ENCODE results near the gene FCN1.

Gene FCN1

GRCh38 chr9:134877541-134877940 is 40.2 kb downstream of the FCN1 start:
- Mint-ChIP-seq H3K9me3 (peaks cover 8% of the 10 kb centered on the region), H3K27ac (no peak overlapping the region), H3K4me1 (peaks cover 3% of the 10 kb centered on the region), H3K36me3 (ENCODE audit: low read depth) (no peaks in the 10 kb centered on the region), H3K27me3 (ENCODE audit: low read depth, poor library complexity) (peaks cover 16% of the 10 kb centered on the region), H3K4me3 (no peak overlapping the region)
- no peak for TF ChIP-seq CTCF (IDR thresholded peaks at IDR 0.05)
- DNase-seq: no peak

GRCh38 chr9:134875371-134875770 is 42.3 kb downstream of the FCN1 start:
- Mint-ChIP-seq H3K36me3 (ENCODE audit: low read depth) (no peaks in the 10 kb centered on the region), H3K27me3 (ENCODE audit: low read depth, poor library complexity) (peaks cover 23% of the 10 kb centered on the region)

GRCh38 chr9:134872482-134873231 is 45.1 kb downstream of the FCN1 start:
- no peak for DNase-seq
- Mint-ChIP-seq H3K27me3 (ENCODE audit: low read depth, poor library complexity) (peaks cover 25% of the 10 kb centered on the region), H3K4me3 (no peak overlapping the region), H3K27ac (no peak overlapping the region), H3K4me1 (peaks cover 11% of the 10 kb centered on the region), H3K9me3 (peaks cover 16% of the 10 kb centered on the region), H3K36me3 (ENCODE audit: low read depth) (no peaks in the 10 kb centered on the region)
- no peak for TF ChIP-seq CTCF (IDR thresholded peaks at IDR 0.05)

More at GRCh38 chr9:134875371-134875770, 42.3 kb downstream of the FCN1 start:
- H3K4me1 Mint-ChIP-seq: peaks cover 8% of the 10 kb centered on the region
- no peak for TF ChIP-seq CTCF (IDR thresholded peaks at IDR 0.05)
- no peak overlapping the region for H3K27ac Mint-ChIP-seq
- no peak for DNase-seq
- peaks cover 12% of the 10 kb centered on the region for H3K9me3 Mint-ChIP-seq
- no peak overlapping the region for H3K4me3 Mint-ChIP-seq

GRCh38 chr9:134871697-134872340 is 45.9 kb downstream of the FCN1 start:
- Mint-ChIP-seq H3K9me3 (peaks cover 16% of the 10 kb centered on the region), H3K4me3 (no peak overlapping the region), H3K27ac (no peak overlapping the region), H3K36me3 (ENCODE audit: low read depth) (no peaks in the 10 kb centered on the region), H3K4me1 (peaks cover 11% of the 10 kb centered on the region), H3K27me3 (ENCODE audit: low read depth, poor library complexity) (peaks cover 21% of the 10 kb centered on the region)
- DNase-seq: no peak
- no peak for TF ChIP-seq CTCF (IDR thresholded peaks at IDR 0.05)

GRCh38 chr9:134870746-134871662 is 46.7 kb downstream of the FCN1 start:
- H3K4me1 Mint-ChIP-seq: peaks cover 11% of the 10 kb centered on the region
- H3K27ac Mint-ChIP-seq: peak overlapping the region; percentile 75
- H3K9me3 Mint-ChIP-seq: peaks cover 16% of the 10 kb centered on the region
- H3K27me3 Mint-ChIP-seq (ENCODE audit: low read depth, poor library complexity): peaks cover 21% of the 10 kb centered on the region
- no peak overlapping the region for H3K4me3 Mint-ChIP-seq
- H3K36me3 Mint-ChIP-seq (ENCODE audit: low read depth): no peaks in the 10 kb centered on the region
- DNase-seq: no peak
- no peak for TF ChIP-seq CTCF (IDR thresholded peaks at IDR 0.05)

Data from nephron progenitor cell (in vitro differentiated cells).